ENCODE measurements around the gene MAPRE2. TPM values are rescaled to one million over a fixed set of nuclear protein-coding genes. Genes with fewer than 3 reads are reported as not detected.
A peak's percentile ranks its signal among the peaks of the same experiment; 100 is the strongest.

MAPRE2 gene
- total and polyA plus RNA-seq, 7 experiments from 2014 or later, result 44.7 to 84.4 (median 81.7) TPM

DNA sequence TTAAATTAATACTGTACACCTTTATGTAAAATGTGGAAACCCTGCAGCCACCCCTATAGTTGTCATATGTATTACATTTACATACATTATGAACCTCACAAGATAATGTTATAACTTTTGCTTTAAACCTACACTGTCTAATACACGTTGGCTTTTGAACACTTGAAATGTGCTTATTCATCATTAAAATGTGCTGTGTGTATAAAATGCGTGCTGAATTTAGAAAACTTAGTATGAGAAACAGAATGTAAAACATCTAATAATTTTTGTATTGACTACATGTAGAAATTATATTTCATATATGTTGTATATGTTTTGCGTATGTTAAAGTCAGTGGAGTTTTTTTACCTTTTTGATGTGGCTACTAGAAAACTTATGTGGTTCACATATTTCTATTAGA lies 68.8 kb downstream of the MAPRE2 start:
- Mint-ChIP-seq H3K4me3 (peak overlapping the region in 3 of 10 donors; percentile 10 to 20 (median 15)), H3K27ac (peak overlapping the region in 2 of 9 donors; percentile 60 to 67), H3K4me1 (peaks cover 8 to 74% (median 40%) of the 10 kb centered on the region in 7 donors), H3K36me3 (peaks cover 0 to 46% (median 41%) of the 10 kb centered on the region in 5 donors), H3K9me3 (peaks cover 0 to 5% (median 0%) of the 10 kb centered on the region in 11 donors), H3K27me3 (no peaks in the 10 kb centered on the region)
- CTCF ChIA-PET, result interaction anchor here (0.6 kb wide), 1 partner anchor 91 kb away, joined by 7 read pairs; no protein-coding TSS in a partner anchor
- DNase-seq (no peak), ATAC-seq (no peak)
- H3K36me3 ChIP-seq (ENCODE audit: control insufficient read depth in 2 of 3, insufficient read depth in 3 of 3, low read length in 3 of 3), result no peaks in the 10 kb centered on the region
- no peak overlapping the region for H3K4me3 ChIP-seq (ENCODE audit: low read length)
- intact Hi-C loops (cut with micrococcal nuclease), result loop anchor here in 1 of 2 donors (2.0 kb wide), 1 partner anchor 17 kb away; no protein-coding TSS in a partner anchor
- H3K9me3 ChIP-seq (ENCODE audit: control insufficient read depth in 2 of 3, low read length in 3 of 3), result no peaks in the 10 kb centered on the region
- H3K27ac ChIP-seq (ENCODE audit: low read depth, low read length), result no peak overlapping the region
- POLR2A ChIA-PET, result interaction anchor here (0.6 to 1.8 kb wide), 2 partner anchors 68 to 69 kb away, joined by 3 read pairs; partner anchors contain the start of gene MAPRE2
- H3K4me1 ChIP-seq (ENCODE audit: control insufficient read depth in 2 of 2, insufficient read depth in 2 of 2, low read length in 2 of 2), result peaks cover 13 to 16% of the 10 kb centered on the region in 2 donors
- no peaks in the 10 kb centered on the region for H3K27me3 ChIP-seq (ENCODE audit: control insufficient read depth in 2 of 2, insufficient read depth in 2 of 2, low read length in 2 of 2)

DNA sequence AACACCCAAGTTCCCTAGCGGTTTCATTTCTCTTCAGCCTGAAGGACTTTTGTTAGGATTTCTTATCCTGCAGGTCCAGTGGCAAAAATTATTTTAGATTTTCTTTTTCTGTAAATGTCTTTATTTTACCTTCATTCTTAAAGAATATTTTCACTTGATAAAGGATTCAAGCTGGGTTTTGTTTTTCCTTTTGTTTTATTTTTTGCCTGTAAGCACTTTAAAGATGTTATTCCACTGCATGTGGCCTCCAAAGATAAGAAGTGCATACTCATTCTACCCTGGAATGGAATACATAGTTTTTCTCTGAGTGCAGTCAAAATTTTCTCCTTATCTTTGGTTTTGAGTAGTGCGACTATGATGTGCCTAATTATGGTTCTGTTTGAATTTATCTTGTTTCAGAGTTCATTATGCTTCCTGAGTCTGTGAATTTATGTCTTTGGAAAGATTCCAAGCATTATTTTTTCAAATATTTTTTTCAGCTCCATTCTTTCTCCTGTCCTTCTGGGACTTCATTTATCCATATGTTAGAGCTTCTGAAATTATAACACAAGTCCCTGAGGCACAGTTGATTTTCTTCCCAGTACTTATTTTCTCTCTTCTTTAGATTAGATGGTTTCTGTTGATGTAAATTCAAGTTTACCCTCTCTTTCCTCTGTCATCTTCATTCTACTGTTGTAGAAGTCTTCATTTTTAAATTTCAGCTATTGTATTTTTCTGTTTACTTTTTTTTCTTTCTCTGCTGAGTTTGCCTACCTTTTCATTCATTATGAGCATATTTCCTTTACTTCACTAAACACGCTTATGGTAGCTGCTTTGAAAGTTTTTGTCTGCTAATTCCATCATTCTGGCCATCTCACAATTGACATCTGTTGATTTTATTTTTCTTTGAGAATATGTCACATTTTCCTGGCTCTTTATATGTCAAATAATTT lies 69.6 kb downstream of the MAPRE2 start:
- Mint-ChIP-seq H3K4me1 (peaks cover 8 to 81% (median 44%) of the 10 kb centered on the region in 7 donors), H3K27ac (peak overlapping the region in 4 of 9 donors; percentile 1 to 48 (median 20)), H3K4me3 (peak overlapping the region in 3 of 10 donors; percentile 14 to 45 (median 35)), H3K36me3 (peaks cover 3 to 51% (median 43%) of the 10 kb centered on the region in 5 donors), H3K27me3 (no peaks in the 10 kb centered on the region), H3K9me3 (peaks cover 0 to 5% (median 0%) of the 10 kb centered on the region in 11 donors)
- ChIA-PET POLR2A (no interaction called here), CTCF (interaction anchor here (0.6 kb wide), 1 partner anchor 91 kb away, joined by 7 read pairs; no protein-coding TSS in a partner anchor)
- DNase-seq, result no peak
- intact Hi-C loops (cut with micrococcal nuclease), result loop anchor here in 1 of 2 donors (2.0 kb wide), 1 partner anchor 16 kb away; no protein-coding TSS in a partner anchor
- H3K27me3 ChIP-seq (ENCODE audit: control insufficient read depth in 2 of 2, insufficient read depth in 2 of 2, low read length in 2 of 2), result no peaks in the 10 kb centered on the region
- H3K27ac ChIP-seq (ENCODE audit: low read depth, low read length), result no peak overlapping the region
- no peaks in the 10 kb centered on the region for H3K36me3 ChIP-seq (ENCODE audit: control insufficient read depth in 2 of 3, insufficient read depth in 3 of 3, low read length in 3 of 3)
- H3K4me3 ChIP-seq (ENCODE audit: low read length), result no peak overlapping the region
- ATAC-seq, result no peak
- H3K4me1 ChIP-seq (ENCODE audit: control insufficient read depth in 2 of 2, insufficient read depth in 2 of 2, low read length in 2 of 2), result peaks cover 9 to 12% of the 10 kb centered on the region in 2 donors
- H3K9me3 ChIP-seq (ENCODE audit: control insufficient read depth in 2 of 3, low read length in 3 of 3), result no peaks in the 10 kb centered on the region

GRCh38 chr18:35112696-35113095 lies 71.5 kb downstream of the MAPRE2 start:
- intact Hi-C loops (cut with micrococcal nuclease), result no loop called here
- DNase-seq (no peak), ATAC-seq (no peak)
- CTCF ChIA-PET, result no interaction called here
- H3K9me3 Mint-ChIP-seq, result peaks cover 0 to 5% (median 0%) of the 10 kb centered on the region in 11 donors
- Histone ChIP-seq H3K27me3 (ENCODE audit: control insufficient read depth in 2 of 2, insufficient read depth in 2 of 2, low read length in 2 of 2) (no peaks in the 10 kb centered on the region), H3K36me3 (ENCODE audit: control insufficient read depth in 2 of 3, insufficient read depth in 3 of 3, low read length in 3 of 3) (no peaks in the 10 kb centered on the region), H3K4me1 (ENCODE audit: control insufficient read depth in 2 of 2, insufficient read depth in 2 of 2, low read length in 2 of 2) (no peaks in the 10 kb centered on the region), H3K4me3 (ENCODE audit: low read length) (no peak overlapping the region), H3K27ac (ENCODE audit: low read depth, low read length) (no peak overlapping the region), H3K9me3 (ENCODE audit: control insufficient read depth in 2 of 3, low read length in 3 of 3) (no peaks in the 10 kb centered on the region)
- no peak overlapping the region for H3K4me3 Mint-ChIP-seq
- peak overlapping the region in 1 of 9 donors; percentile 21 for H3K27ac Mint-ChIP-seq
- H3K36me3 Mint-ChIP-seq, result peaks cover 12 to 56% (median 39%) of the 10 kb centered on the region in 5 donors
- H3K27me3 Mint-ChIP-seq, result no peaks in the 10 kb centered on the region
- peaks cover 8 to 94% (median 63%) of the 10 kb centered on the region in 7 donors for H3K4me1 Mint-ChIP-seq
- POLR2A ChIA-PET, result no interaction called here

- ATAC-seq (no peak), DNase-seq (no peak)
- no peaks in the 10 kb centered on the region for H3K27me3 ChIP-seq (ENCODE audit: control insufficient read depth in 2 of 2, insufficient read depth in 2 of 2, low read length in 2 of 2)
- intact Hi-C loops (cut with micrococcal nuclease), result no loop called here
- no peaks in the 10 kb centered on the region for H3K4me1 ChIP-seq (ENCODE audit: control insufficient read depth in 2 of 2, insufficient read depth in 2 of 2, low read length in 2 of 2)
- Mint-ChIP-seq H3K27me3 (no peaks in the 10 kb centered on the region), H3K4me1 (peaks cover 3 to 92% (median 77%) of the 10 kb centered on the region in 7 donors), H3K36me3 (peaks cover 12 to 43% (median 26%) of the 10 kb centered on the region in 5 donors), H3K27ac (peak overlapping the region in 5 of 9 donors; percentile 9 to 88 (median 47)), H3K9me3 (peaks cover 0 to 4% (median 0%) of the 10 kb centered on the region in 11 donors), H3K4me3 (peak overlapping the region in 1 of 10 donors; percentile 38)
- no peaks in the 10 kb centered on the region for H3K9me3 ChIP-seq (ENCODE audit: control insufficient read depth in 2 of 3, low read length in 3 of 3)
- no peak overlapping the region for H3K27ac ChIP-seq (ENCODE audit: low read depth, low read length)
- no peak overlapping the region for H3K4me3 ChIP-seq (ENCODE audit: low read length)
- ChIA-PET POLR2A (interaction anchor here (1.9 kb wide), 1 partner anchor 13 kb away, joined by 5 read pairs; no protein-coding TSS in a partner anchor), CTCF (interaction anchor here (1.3 kb wide), 1 partner anchor 11 kb away, joined by 3 read pairs; no protein-coding TSS in a partner anchor)
- no peaks in the 10 kb centered on the region for H3K36me3 ChIP-seq (ENCODE audit: control insufficient read depth in 2 of 3, insufficient read depth in 3 of 3, low read length in 3 of 3)
These were observed 73.1 kb downstream of the MAPRE2 start for GRCh38 chr18:35114305-35114704.

DNA sequence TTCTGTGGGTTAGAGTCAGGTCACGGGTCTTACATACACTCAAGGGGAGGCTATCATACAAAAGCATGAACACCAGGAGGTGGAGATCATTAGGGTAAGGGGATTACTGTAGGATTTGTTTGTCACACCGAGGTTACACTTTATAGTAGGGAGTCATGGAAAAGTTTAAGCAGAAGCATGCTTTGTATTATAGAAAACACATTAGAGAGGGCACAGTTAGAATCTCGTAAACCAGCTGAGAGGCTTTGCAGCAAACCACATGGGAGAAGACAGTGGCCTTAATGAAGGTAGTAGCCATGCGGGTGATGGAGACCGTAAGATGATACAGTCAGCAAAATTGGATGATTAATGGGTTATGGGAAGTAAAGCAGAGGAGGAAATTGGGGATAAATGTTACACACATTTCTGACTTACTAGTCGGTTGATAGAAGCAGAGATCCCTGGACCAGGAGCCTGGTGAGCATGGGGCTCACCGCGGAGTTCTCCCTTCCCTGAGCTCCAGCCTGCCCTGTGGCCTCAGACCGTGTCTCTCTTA lies 75.6 kb downstream of the MAPRE2 start:
- no peak overlapping the region for H3K4me3 ChIP-seq (ENCODE audit: low read length)
- H3K36me3 ChIP-seq (ENCODE audit: control insufficient read depth in 2 of 3, insufficient read depth in 3 of 3, low read length in 3 of 3), result no peaks in the 10 kb centered on the region
- intact Hi-C loops (cut with micrococcal nuclease), result no loop called here
- H3K27me3 ChIP-seq (ENCODE audit: control insufficient read depth in 2 of 2, insufficient read depth in 2 of 2, low read length in 2 of 2), result no peaks in the 10 kb centered on the region
- Mint-ChIP-seq H3K27ac (peak overlapping the region in 4 of 9 donors; percentile 2 to 83 (median 40)), H3K4me1 (peaks cover 8 to 93% (median 89%) of the 10 kb centered on the region in 7 donors), H3K4me3 (no peak overlapping the region), H3K36me3 (peaks cover 12 to 36% (median 15%) of the 10 kb centered on the region in 5 donors), H3K9me3 (peaks cover 0 to 4% (median 0%) of the 10 kb centered on the region in 11 donors), H3K27me3 (no peaks in the 10 kb centered on the region)
- peaks cover 0 to 9% of the 10 kb centered on the region in 2 donors for H3K4me1 ChIP-seq (ENCODE audit: control insufficient read depth in 2 of 2, insufficient read depth in 2 of 2, low read length in 2 of 2)
- no peak overlapping the region for H3K27ac ChIP-seq (ENCODE audit: low read depth, low read length)
- ATAC-seq (no peak), DNase-seq (no peak)
- ChIA-PET CTCF (no interaction called here), POLR2A (no interaction called here)
- no peaks in the 10 kb centered on the region for H3K9me3 ChIP-seq (ENCODE audit: control insufficient read depth in 2 of 3, low read length in 3 of 3)

DNA sequence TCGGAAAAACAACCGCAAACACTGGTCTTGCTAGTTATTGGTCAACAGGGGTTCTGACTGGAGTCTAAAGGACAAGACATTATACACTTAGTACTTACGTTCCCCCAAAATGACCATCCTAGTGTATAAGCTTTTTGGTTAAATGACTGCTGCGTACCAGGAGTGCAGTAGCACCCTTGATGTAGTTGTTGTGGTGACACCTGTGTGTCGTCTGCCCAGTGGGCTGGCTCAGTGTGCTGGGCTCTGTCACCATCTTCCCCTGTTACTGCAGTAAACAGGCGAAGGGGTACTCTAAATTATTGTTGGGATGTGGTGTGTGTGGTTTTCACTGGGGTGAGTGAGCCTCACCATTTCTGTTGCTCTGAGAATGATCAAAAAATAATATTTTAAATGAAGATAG lies 76.2 kb downstream of the MAPRE2 start:
- no peaks in the 10 kb centered on the region for H3K36me3 ChIP-seq (ENCODE audit: control insufficient read depth in 2 of 3, insufficient read depth in 3 of 3, low read length in 3 of 3)
- Mint-ChIP-seq H3K9me3 (peaks cover 0 to 2% (median 0%) of the 10 kb centered on the region in 11 donors), H3K4me3 (no peak overlapping the region), H3K4me1 (peaks cover 10 to 95% (median 90%) of the 10 kb centered on the region in 7 donors), H3K27me3 (no peaks in the 10 kb centered on the region), H3K27ac (peak overlapping the region in 4 of 9 donors; percentile 2 to 63 (median 42)), H3K36me3 (peaks cover 9 to 31% (median 12%) of the 10 kb centered on the region in 5 donors)
- no peak for DNase-seq
- no peaks in the 10 kb centered on the region for H3K9me3 ChIP-seq (ENCODE audit: control insufficient read depth in 2 of 3, low read length in 3 of 3)
- no peaks in the 10 kb centered on the region for H3K27me3 ChIP-seq (ENCODE audit: control insufficient read depth in 2 of 2, insufficient read depth in 2 of 2, low read length in 2 of 2)
- intact Hi-C loops (cut with micrococcal nuclease), result no loop called here
- ChIA-PET POLR2A (no interaction called here), CTCF (no interaction called here)
- H3K27ac ChIP-seq (ENCODE audit: low read depth, low read length), result no peak overlapping the region
- ATAC-seq, result no peak
- H3K4me3 ChIP-seq (ENCODE audit: low read length), result no peak overlapping the region
- H3K4me1 ChIP-seq (ENCODE audit: control insufficient read depth in 2 of 2, insufficient read depth in 2 of 2, low read length in 2 of 2), result peaks cover 0 to 9% of the 10 kb centered on the region in 2 donors
